Vagina (tissue), 2 donors: ENCODE data around the gene CRYBB3. TPM values are rescaled to one million over a fixed set of nuclear protein-coding genes. Genes with fewer than 3 reads are reported as not detected.

ENCODE experiments used
- DNase-seq, 2 donors: peaks; one replicate each; pipeline ENCODE4 v3.0.0-alpha.2; 2017; ENCODE audit errors: extremely low spot score in 2 of 2
- H3K27ac ChIP-seq: fragments of 200-600 bp; sonication (generic); one replicate; pipeline ENCODE4 v1.5.1; 2019
- H3K27me3 ChIP-seq: fragments of 200-600 bp; sonication (generic); one replicate; pipeline ENCODE4 v1.5.1; 2019
- H3K36me3 ChIP-seq, 2 donors: fragments of 200-600 bp; sonication (generic); one replicate each; pipeline ENCODE4 v1.5.1; 2017 to 2019
- H3K4me1 ChIP-seq: fragments of 200-600 bp; sonication (generic); one replicate; pipeline ENCODE4 v1.5.1; 2019
- H3K4me3 ChIP-seq, 2 donors: fragments of 200-600 bp; sonication (generic); 1 replicate in 1 of 2; 2 replicates in 1 of 2; pipeline ENCODE4 v1.5.1; 2016 to 2019
- H3K9me3 ChIP-seq: fragments of 200-600 bp; sonication (generic); one replicate; pipeline ENCODE4 v1.5.1; 2019
- POLR2A ChIP-seq, 2 donors: fragments of 450-650 bp; IDR thresholded peaks; one replicate each; pipeline ENCODE4 v1.6.1; 2017; ENCODE audit warnings: antibody characterized with exemption in 2 of 2, mild to moderate bottlenecking in 2 of 2, moderate library complexity in 2 of 2
- POLR2AphosphoS5 ChIP-seq, 2 donors: sonication (generic); formaldehyde crosslinking; IDR thresholded peaks; one replicate each; pipeline ENCODE4 v1.9.0; 2017; ENCODE audit warnings: antibody characterized with exemption in 2 of 2, mild to moderate bottlenecking in 2 of 2, low read depth in 1 of 2; ENCODE audit not compliant: insufficient read depth in 1 of 2
- intact Hi-C: fragments of 100-400 bp; cut with DNase I; formaldehyde crosslinking; loops from one replicate; pipeline ENCODE4 v1.15.1; 2023
- total RNA-seq: library from RNA; depleted of rRNA; stranded (reverse); fragments of >200 nt; gene quantifications from one replicate; pipeline ENCODE4 v1.2.3, GENCODE V29; 2016
- TF ChIP-seq, protein P1 (sequence below), 3 experiments: fragments of 450-650 bp in 2 of 3; fragments of 200-600 bp in 1 of 3; sonication (generic) in 1 of 3; IDR thresholded peaks; one replicate each; pipeline ENCODE4 v1.5.1; 2017 to 2019; ENCODE audit warnings: antibody characterized with exemption in 3 of 3, mild to moderate bottlenecking in 2 of 3, moderate library complexity in 2 of 3

Gene CRYBB3
- total RNA-seq, 1 donor from 2014 or later: not detected

- H3K27me3 ChIP-seq: no peaks in the 10 kb centered on the region
- peaks cover 18% of the 10 kb centered on the region for H3K4me1 ChIP-seq
- intact Hi-C loops: no loop called here
- no peak overlapping the region for H3K4me3 ChIP-seq
- no peaks in the 10 kb centered on the region for H3K9me3 ChIP-seq
- no peak for DNase-seq
- no peak for TF ChIP-seq POLR2AphosphoS5 (IDR thresholded peaks at IDR 0.05; ENCODE audit: insufficient read depth in 1 of 2, low read depth in 1 of 2)
- TF ChIP-seq, protein P1, sequence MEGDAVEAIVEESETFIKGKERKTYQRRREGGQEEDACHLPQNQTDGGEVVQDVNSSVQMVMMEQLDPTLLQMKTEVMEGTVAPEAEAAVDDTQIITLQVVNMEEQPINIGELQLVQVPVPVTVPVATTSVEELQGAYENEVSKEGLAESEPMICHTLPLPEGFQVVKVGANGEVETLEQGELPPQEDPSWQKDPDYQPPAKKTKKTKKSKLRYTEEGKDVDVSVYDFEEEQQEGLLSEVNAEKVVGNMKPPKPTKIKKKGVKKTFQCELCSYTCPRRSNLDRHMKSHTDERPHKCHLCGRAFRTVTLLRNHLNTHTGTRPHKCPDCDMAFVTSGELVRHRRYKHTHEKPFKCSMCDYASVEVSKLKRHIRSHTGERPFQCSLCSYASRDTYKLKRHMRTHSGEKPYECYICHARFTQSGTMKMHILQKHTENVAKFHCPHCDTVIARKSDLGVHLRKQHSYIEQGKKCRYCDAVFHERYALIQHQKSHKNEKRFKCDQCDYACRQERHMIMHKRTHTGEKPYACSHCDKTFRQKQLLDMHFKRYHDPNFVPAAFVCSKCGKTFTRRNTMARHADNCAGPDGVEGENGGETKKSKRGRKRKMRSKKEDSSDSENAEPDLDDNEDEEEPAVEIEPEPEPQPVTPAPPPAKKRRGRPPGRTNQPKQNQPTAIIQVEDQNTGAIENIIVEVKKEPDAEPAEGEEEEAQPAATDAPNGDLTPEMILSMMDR (IDR thresholded peaks at IDR 0.05): no peak
- no peak for TF ChIP-seq POLR2A (IDR thresholded peaks at IDR 0.05)
- H3K36me3 ChIP-seq: no peaks in the 10 kb centered on the region
- no peak overlapping the region for H3K27ac ChIP-seq
These were observed 33.2 kb upstream of the CRYBB3 start for GRCh38 chr22:25166266-25167040.

- Histone ChIP-seq H3K27me3 (no peaks in the 10 kb centered on the region), H3K4me3 (no peak overlapping the region), H3K27ac (no peak overlapping the region), H3K36me3 (no peaks in the 10 kb centered on the region), H3K4me1 (peaks cover 18% of the 10 kb centered on the region), H3K9me3 (no peaks in the 10 kb centered on the region)
- no peak for TF ChIP-seq POLR2A (IDR thresholded peaks at IDR 0.05)
- no peak for TF ChIP-seq POLR2AphosphoS5 (IDR thresholded peaks at IDR 0.05; ENCODE audit: insufficient read depth in 1 of 2, low read depth in 1 of 2)
- TF ChIP-seq, protein P1 (IDR thresholded peaks at IDR 0.05): no peak
- intact Hi-C loops: no loop called here
- no peak for DNase-seq
These were observed 32.6 kb upstream of the CRYBB3 start for GRCh38 chr22:25167082-25167481.

- Histone ChIP-seq H3K36me3 (no peaks in the 10 kb centered on the region), H3K4me1 (peaks cover 18% of the 10 kb centered on the region), H3K4me3 (no peak overlapping the region), H3K27ac (no peak overlapping the region), H3K27me3 (no peaks in the 10 kb centered on the region), H3K9me3 (no peaks in the 10 kb centered on the region)
- intact Hi-C loops: no loop called here
- TF ChIP-seq, protein P1 (IDR thresholded peaks at IDR 0.05): no peak
- TF ChIP-seq POLR2AphosphoS5 (IDR thresholded peaks at IDR 0.05; ENCODE audit: insufficient read depth in 1 of 2, low read depth in 1 of 2) (no peak), POLR2A (IDR thresholded peaks at IDR 0.05) (no peak)
- no peak for DNase-seq
These were observed 31.6 kb upstream of the CRYBB3 start for GRCh38 chr22:25167834-25168601.

- peaks cover 15% of the 10 kb centered on the region for H3K4me1 ChIP-seq
- peaks cover 0 to 2% of the 10 kb centered on the region in 2 donors for H3K36me3 ChIP-seq
- no peak for DNase-seq
- no peaks in the 10 kb centered on the region for H3K9me3 ChIP-seq
- intact Hi-C loops: no loop called here
- no peaks in the 10 kb centered on the region for H3K27me3 ChIP-seq
- no peak overlapping the region for H3K27ac ChIP-seq
- H3K4me3 ChIP-seq: no peak overlapping the region
- TF ChIP-seq, protein P1 (IDR thresholded peaks at IDR 0.05): no peak
- TF ChIP-seq POLR2AphosphoS5 (IDR thresholded peaks at IDR 0.05; ENCODE audit: insufficient read depth in 1 of 2, low read depth in 1 of 2): peak in 1 of 2 donors; percentile 26
- TF ChIP-seq POLR2A (IDR thresholded peaks at IDR 0.05): no peak
These were observed 30.2 kb upstream of the CRYBB3 start for GRCh38 chr22:25169278-25170031.
